A549 (cell line): ENCODE results near the gene PIP4K2A. TPM values are rescaled to one million over a fixed set of nuclear protein-coding genes. Genes with fewer than 3 reads are reported as not detected.

Experiments
- ATAC-seq, 2 experiments: fragments of 200-7000 bp in 1 of 2; fragments of >200 bp in 1 of 2; cut with Nextera tagmentation in 1 of 2; cut with Tn5 transposase in 1 of 2; 3 replicates each; pipeline versions ENCODE4 v1.8.0 to v1.9.1; 2018 to 2020; ENCODE audit warnings: mild to moderate bottlenecking in 1 of 2, moderate library complexity in 1 of 2
- CTCF ChIA-PET: fragments of 300-600 bp; sonication (Branson Sonifier 250); formaldehyde crosslinking; extraction: SDS; loops from one replicate; lab custom pipeline; 2021; ENCODE audit warnings: antibody characterized with exemption, inconsistent platforms; lab: Yijun Ruan, JAX
- POLR2A ChIA-PET: fragments of 350-600 bp; formaldehyde crosslinking; extraction: SDS; loops from one replicate; lab custom pipeline; 2021; ENCODE audit warnings: antibody characterized with exemption, inconsistent platforms; lab: Yijun Ruan, JAX
- DNase-seq, 2 experiments: peaks; one replicate each; pipeline versions ENCODE4 v3.0.0 to v3.0.0-alpha.2; 2011 to 2016; ENCODE audit warnings: low read depth in 1 of 2, low spot score in 1 of 2
- FAIRE-seq: peaks from 2 replicates; lab custom pipeline; 2011; peaks lifted over from hg19 to GRCh38; lab: Jason Lieb, UNC
- H3K27ac ChIP-seq, 2 experiments: fragments of >200 bp; sonication (Bioruptor Twin); formaldehyde crosslinking; 3 replicates each; pipeline ENCODE4 v1.5.1; 2016 to 2017
- H3K4me1 ChIP-seq: fragments of >200 bp; sonication (Bioruptor Twin); formaldehyde crosslinking; 3 replicates; pipeline ENCODE4 v1.6.1; 2016
- H3K4me2 ChIP-seq: fragments of >200 bp; sonication (Bioruptor Twin); formaldehyde crosslinking; 3 replicates; pipeline ENCODE4 v1.6.1; 2016
- H3K4me3 ChIP-seq: fragments of >200 bp; sonication (Bioruptor Twin); formaldehyde crosslinking; 3 replicates; pipeline ENCODE4 v1.5.1; 2016
- H3K9me3 ChIP-seq: fragments of >200 bp; sonication (Bioruptor Twin); formaldehyde crosslinking; 3 replicates; pipeline ENCODE4 v1.6.1; 2016
- ATOH8 ChIP-seq: fragments of 250-450 bp; sonication (Bioruptor Pico); IDR thresholded peaks from 2 replicates; pipeline ENCODE4 v1.5.0; 2020; ENCODE audit warnings: low read depth, mild to moderate bottlenecking, moderate library complexity
- BCL3 ChIP-seq: fragments of >200 bp; sonication (Bioruptor Twin); formaldehyde crosslinking; IDR thresholded peaks from 3 replicates; pipeline ENCODE4 v1.6.1; 2016
- CEBPB ChIP-seq, 2 experiments: fragments of >200 bp in 1 of 2; sonication (Bioruptor Twin) in 1 of 2; formaldehyde crosslinking in 1 of 2; IDR thresholded peaks; 2 replicates each; pipeline ENCODE4 v1.6.1; 2012 to 2016
- CHD2 ChIP-seq: fragments of 150-350 bp; IDR thresholded peaks from 2 replicates; pipeline ENCODE4 v1.6.1; 2014; ENCODE audit warnings: low read length; ENCODE audit not compliant: partially characterized antibody
- CTCF ChIP-seq: fragments of >200 bp; sonication (Bioruptor Twin); formaldehyde crosslinking; IDR thresholded peaks from 3 replicates; pipeline ENCODE4 v1.5.1; 2016
- EP300 ChIP-seq, 2 experiments: fragments of >200 bp; sonication (Bioruptor Twin); formaldehyde crosslinking; IDR thresholded peaks; 2 replicates in 1 of 2; 3 replicates in 1 of 2; pipeline ENCODE4 v1.6.1; 2016 to 2017
- ESRRA ChIP-seq: fragments of 150-350 bp; IDR thresholded peaks from 2 replicates; pipeline ENCODE4 v1.6.1; 2014; ENCODE audit warnings: mild to moderate bottlenecking, low read length, borderline replicate concordance
- FOSL2 ChIP-seq, 2 experiments: fragments of 450-650 bp in 1 of 2; fragments of >200 bp in 1 of 2; sonication (Bioruptor Twin) in 1 of 2; formaldehyde crosslinking; IDR thresholded peaks; 2 replicates each; pipeline versions ENCODE4 v1.5.0 to v1.6.1; 2016 to 2020; ENCODE audit warnings: mild to moderate bottlenecking in 1 of 2, moderate library complexity in 1 of 2
- HES2 ChIP-seq: fragments of >200 bp; sonication (Bioruptor Twin); formaldehyde crosslinking; IDR thresholded peaks from 2 replicates; pipeline ENCODE4 v1.6.1; 2016
- HEYL ChIP-seq: fragments of 250-450 bp; sonication (Bioruptor Pico); IDR thresholded peaks from 2 replicates; pipeline ENCODE4 v1.8.0; 2021; ENCODE audit warnings: mild to moderate bottlenecking, moderate library complexity
- HMGXB4 ChIP-seq: fragments of 250-450 bp; sonication (Bioruptor Pico); IDR thresholded peaks from 2 replicates; pipeline ENCODE4 v1.5.0; 2021; ENCODE audit warnings: mild to moderate bottlenecking, moderate library complexity, borderline replicate concordance
- HOXA7 ChIP-seq: fragments of 250-450 bp; sonication (Bioruptor Pico); IDR thresholded peaks from 2 replicates; pipeline ENCODE4 v1.5.0; 2020; ENCODE audit warnings: mild to moderate bottlenecking, moderate library complexity
- HOXB13 ChIP-seq: fragments of 250-450 bp; sonication (Bioruptor Pico); IDR thresholded peaks from 2 replicates; pipeline ENCODE4 v1.5.0; 2020; ENCODE audit warnings: low read depth, mild to moderate bottlenecking, moderate library complexity
- HOXB5 ChIP-seq: fragments of 250-450 bp; sonication (Bioruptor Pico); IDR thresholded peaks from 2 replicates; pipeline ENCODE4 v1.5.0; 2020; ENCODE audit warnings: mild to moderate bottlenecking, moderate library complexity
- JUN ChIP-seq, 2 experiments: fragments of >200 bp; sonication (Bioruptor Twin); formaldehyde crosslinking; IDR thresholded peaks; 2 replicates in 1 of 2; 3 replicates in 1 of 2; pipeline ENCODE4 v1.6.1; 2016 to 2017
- JUNB ChIP-seq: fragments of >200 bp; sonication (Bioruptor Twin); formaldehyde crosslinking; IDR thresholded peaks from 2 replicates; pipeline ENCODE4 v1.6.1; 2016
- MAFK ChIP-seq: fragments of 450-650 bp; IDR thresholded peaks from 2 replicates; pipeline ENCODE4 v1.6.1; 2014; ENCODE audit not compliant: partially characterized antibody
- MAX ChIP-seq: IDR thresholded peaks from 2 replicates; pipeline ENCODE4 v1.6.1; 2012
- MAZ ChIP-seq: fragments of 150-350 bp; IDR thresholded peaks from 2 replicates; pipeline ENCODE4 v1.6.1; 2014; ENCODE audit warnings: antibody characterized with exemption, low read depth, low read length, borderline replicate concordance
- NPAS2 ChIP-seq: fragments of 250-450 bp; sonication (Bioruptor Pico); IDR thresholded peaks from 2 replicates; pipeline ENCODE4 v1.8.0; 2022; ENCODE audit warnings: mild to moderate bottlenecking, moderate library complexity, borderline replicate concordance
- NR3C1 ChIP-seq: fragments of >200 bp; sonication (Bioruptor Twin); formaldehyde crosslinking; IDR thresholded peaks from 3 replicates; pipeline ENCODE4 v1.6.1; 2017
- PBX3 ChIP-seq: IDR thresholded peaks from 2 replicates; pipeline ENCODE4 v1.6.1; 2012
- PHF8 ChIP-seq: fragments of 200-600 bp; sonication (generic); IDR thresholded peaks from 2 replicates; pipeline ENCODE4 v1.6.1; 2016; ENCODE audit warnings: low read depth, mild to moderate bottlenecking, antibody characterized with exemption, moderate library complexity, borderline replicate concordance
- POLR2AphosphoS2 ChIP-seq: conservative IDR thresholded peaks from 2 replicates; pipeline ENCODE4 v1.6.1; 2012; ENCODE audit warnings: low read length, improper control_type of control experiment, inconsistent platforms
- RFX5 ChIP-seq: fragments of 450-650 bp; IDR thresholded peaks from 2 replicates; pipeline ENCODE4 v1.7.1; 2014; ENCODE audit warnings: antibody characterized with exemption, mild to moderate bottlenecking, moderate library complexity
- TFCP2L1 ChIP-seq: fragments of 250-450 bp; sonication (Bioruptor Pico); IDR thresholded peaks from 2 replicates; pipeline ENCODE4 v1.5.0; 2021; ENCODE audit warnings: mild to moderate bottlenecking
- TP53 ChIP-seq: fragments of 250-450 bp; sonication (Bioruptor Pico); IDR thresholded peaks from 2 replicates; pipeline ENCODE4 v1.5.0; 2021; ENCODE audit warnings: mild to moderate bottlenecking, moderate library complexity
- ZSCAN20 ChIP-seq: fragments of 250-450 bp; sonication (Bioruptor Pico); IDR thresholded peaks from 2 replicates; pipeline ENCODE4 v1.8.0; 2022; ENCODE audit warnings: mild to moderate bottlenecking, moderate library complexity
- WGBS: methylation state at CpG from one replicate; pipeline ENCODE4 v1.1.6; 2017; ENCODE audit errors: missing lambda C conversion rate; 5-methylcytosine and 5-hydroxymethylcytosine counted together
- polyA plus RNA-seq, 4 experiments: library from polyadenylated mRNA; depleted of rRNA in 3 of 4; stranded (reverse); fragments of >200 nt; fragmentation: RNase III in 1 of 4; extraction: RNeasy Plus Mini Kit Qiagen cat#74134 plus additional on column Dnase treatment in 1 of 4; gene quantifications; 2 replicates in 3 of 4; 3 replicates in 1 of 4; pipeline ENCODE4 v1.2.3, GENCODE V29; 2011 to 2017

PIP4K2A gene
- polyA plus RNA-seq, 2 of the 4 experiments (the other 2 are of a cell fraction) = 23.1 to 24.0 TPM

GRCh38 chr10:22670788-22671187 lies 43.6 kb downstream of the PIP4K2A start:
- WGBS = 88% methylated on average over 5 of the region's 5 CpGs
- ATAC-seq = no peak
- no peak overlapping the region for H3K4me3 ChIP-seq
- H3K9me3 ChIP-seq = no peaks in the 10 kb centered on the region
- no peak for DNase-seq
- H3K4me1 ChIP-seq = peaks cover 17% of the 10 kb centered on the region; the same call in 2 of the 3 replicates
- no peak overlapping the region for H3K27ac ChIP-seq
- FAIRE-seq = no peak
- H3K4me2 ChIP-seq = no peak overlapping the region
- TF ChIP-seq BCL3 = no peak
- no peak for TF ChIP-seq HEYL
- no peak for TF ChIP-seq NR3C1
- TF ChIP-seq CEBPB (IDR thresholded peaks at IDR 0.05) = no peak
- TF ChIP-seq CHD2 = no peak
- TF ChIP-seq HOXB13 (CRISPR knock-in tag) = no peak
- TF ChIP-seq TFCP2L1 (CRISPR knock-in tag) = no peak
- TF ChIP-seq TP53 (CRISPR knock-in tag) = no peak
- no peak for TF ChIP-seq MAFK
- TF ChIP-seq HES2 = no peak
- TF ChIP-seq JUN (IDR thresholded peaks at IDR 0.05) = no peak
- no peak for TF ChIP-seq HOXA7 (CRISPR knock-in tag)
- TF ChIP-seq, all 56 proteins: peak for 0
- ChIA-PET CTCF (interaction anchor here (0.6 to 1.4 kb wide), 2 partner anchors 15 to 45 kb away, joined by 3 read pairs; no protein-coding TSS in a partner anchor), POLR2A (no interaction called here)

GRCh38 chr10:22669163-22669711 lies 45.1 kb downstream of the PIP4K2A start:
- no peak overlapping the region for H3K4me2 ChIP-seq
- H3K9me3 ChIP-seq = no peaks in the 10 kb centered on the region
- TF ChIP-seq EP300 (IDR thresholded peaks at IDR 0.05) = no peak
- no peak for TF ChIP-seq ATOH8 (CRISPR knock-in tag)
- TF ChIP-seq CTCF = no peak
- TF ChIP-seq MAX = no peak
- no peak for TF ChIP-seq PHF8
- no peak for TF ChIP-seq ESRRA
- no peak for TF ChIP-seq PBX3
- no peak for TF ChIP-seq ZSCAN20
- TF ChIP-seq TFCP2L1 (CRISPR knock-in tag) = no peak
- no peak for TF ChIP-seq POLR2AphosphoS2
- no peak for TF ChIP-seq HOXA7 (CRISPR knock-in tag)
- TF ChIP-seq FOSL2 (IDR thresholded peaks at IDR 0.05) = no peak
- no peak for TF ChIP-seq FOSL2 (CRISPR knock-in tag; IDR thresholded peaks at IDR 0.05)
- no peak for TF ChIP-seq BCL3
- no peak for TF ChIP-seq HOXB5 (CRISPR knock-in tag)
- TF ChIP-seq NPAS2 (CRISPR knock-in tag) = no peak
- TF ChIP-seq MAZ = no peak
- TF ChIP-seq HMGXB4 (CRISPR knock-in tag) = no peak
- TF ChIP-seq RFX5 = no peak
- TF ChIP-seq JUNB = no peak
- TF ChIP-seq, all 56 proteins: peak for 0
- no peak for ATAC-seq
- H3K4me3 ChIP-seq = no peak overlapping the region
- DNase-seq = no peak
- ChIA-PET CTCF (interaction anchor here (1.6 kb wide), 1 partner anchor 14 kb away, joined by 6 read pairs; no protein-coding TSS in a partner anchor), POLR2A (no interaction called here)
- no peak overlapping the region for H3K27ac ChIP-seq
- H3K4me1 ChIP-seq = peaks cover 17% of the 10 kb centered on the region; the same call in 2 of the 3 replicates
- 93% methylated on average over 13 of the region's 13 CpGs for WGBS
- FAIRE-seq = peak; percentile 39
